ENCODE results near the gene ARGLU1. TPM values are rescaled to one million over a fixed set of nuclear protein-coding genes. Genes with fewer than 3 reads are reported as not detected.

The ARGLU1 gene
- total RNA-seq, 1 donor from 2014 or later, result 149 TPM

DNA sequence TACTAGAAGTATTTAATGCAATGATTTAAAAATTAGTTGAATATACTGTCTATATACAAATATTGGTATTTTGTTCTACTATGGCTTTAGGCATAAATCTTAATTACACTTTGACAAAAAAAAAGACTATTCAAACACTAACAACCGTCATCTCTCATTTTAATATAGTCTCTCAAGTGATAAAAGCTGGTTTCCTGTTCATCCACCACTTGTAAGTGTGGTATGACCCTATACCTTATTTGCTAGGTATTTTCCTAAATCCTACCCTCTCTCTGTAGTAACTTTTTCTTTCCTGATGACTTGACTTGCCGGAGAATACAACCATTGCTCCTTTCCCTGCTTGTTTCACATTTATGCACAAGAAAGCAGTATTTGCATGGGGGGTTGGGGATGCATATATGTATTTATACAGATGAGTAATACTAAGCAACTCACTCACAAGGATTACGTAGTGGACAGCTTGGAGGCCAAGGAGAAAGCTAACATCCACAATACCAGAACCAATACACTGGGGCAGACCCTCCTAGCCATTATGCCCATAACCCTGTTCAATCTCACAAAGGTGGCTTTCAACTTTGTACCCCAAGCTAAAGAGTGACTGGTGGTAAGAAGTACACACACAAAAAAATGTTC, 19.8 kb downstream of the ARGLU1 start:
- no peak for DNase-seq (ENCODE audit: low spot score, unreplicated experiment)
- Mint-ChIP-seq H3K4me1 (ENCODE audit: low read depth) (no peaks in the 10 kb centered on the region), H3K4me3 (ENCODE audit: low read depth) (no peak overlapping the region), H3K36me3 (ENCODE audit: insufficient read depth) (peaks cover 19% of the 10 kb centered on the region), H3K9me3 (ENCODE audit: low read depth) (no peaks in the 10 kb centered on the region), H3K27me3 (no peaks in the 10 kb centered on the region), H3K27ac (no peak overlapping the region)
- TF ChIP-seq, protein P1, sequence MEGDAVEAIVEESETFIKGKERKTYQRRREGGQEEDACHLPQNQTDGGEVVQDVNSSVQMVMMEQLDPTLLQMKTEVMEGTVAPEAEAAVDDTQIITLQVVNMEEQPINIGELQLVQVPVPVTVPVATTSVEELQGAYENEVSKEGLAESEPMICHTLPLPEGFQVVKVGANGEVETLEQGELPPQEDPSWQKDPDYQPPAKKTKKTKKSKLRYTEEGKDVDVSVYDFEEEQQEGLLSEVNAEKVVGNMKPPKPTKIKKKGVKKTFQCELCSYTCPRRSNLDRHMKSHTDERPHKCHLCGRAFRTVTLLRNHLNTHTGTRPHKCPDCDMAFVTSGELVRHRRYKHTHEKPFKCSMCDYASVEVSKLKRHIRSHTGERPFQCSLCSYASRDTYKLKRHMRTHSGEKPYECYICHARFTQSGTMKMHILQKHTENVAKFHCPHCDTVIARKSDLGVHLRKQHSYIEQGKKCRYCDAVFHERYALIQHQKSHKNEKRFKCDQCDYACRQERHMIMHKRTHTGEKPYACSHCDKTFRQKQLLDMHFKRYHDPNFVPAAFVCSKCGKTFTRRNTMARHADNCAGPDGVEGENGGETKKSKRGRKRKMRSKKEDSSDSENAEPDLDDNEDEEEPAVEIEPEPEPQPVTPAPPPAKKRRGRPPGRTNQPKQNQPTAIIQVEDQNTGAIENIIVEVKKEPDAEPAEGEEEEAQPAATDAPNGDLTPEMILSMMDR (IDR thresholded peaks at IDR 0.05; ENCODE audit: unreplicated experiment), result no peak

DNA sequence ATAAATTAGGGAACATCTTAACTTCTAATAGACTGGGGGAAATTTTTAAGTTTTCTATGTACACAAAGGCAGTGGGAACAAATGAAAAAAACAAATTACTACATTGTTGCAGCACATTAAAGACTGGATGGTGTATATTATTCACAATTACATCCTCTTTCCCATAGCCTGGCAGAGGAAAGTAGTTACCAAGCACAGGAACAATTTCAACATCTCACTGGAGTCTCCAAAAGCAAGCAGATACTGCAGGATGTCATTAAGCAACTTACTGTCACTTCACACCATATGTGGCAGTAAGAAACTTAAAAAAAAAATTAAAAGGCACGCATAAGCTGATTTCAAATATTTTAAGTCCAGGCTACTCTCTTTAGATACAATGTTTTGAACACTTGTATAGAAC, 26.1 kb downstream of the ARGLU1 start:
- no peaks in the 10 kb centered on the region for H3K27me3 Mint-ChIP-seq

DNA sequence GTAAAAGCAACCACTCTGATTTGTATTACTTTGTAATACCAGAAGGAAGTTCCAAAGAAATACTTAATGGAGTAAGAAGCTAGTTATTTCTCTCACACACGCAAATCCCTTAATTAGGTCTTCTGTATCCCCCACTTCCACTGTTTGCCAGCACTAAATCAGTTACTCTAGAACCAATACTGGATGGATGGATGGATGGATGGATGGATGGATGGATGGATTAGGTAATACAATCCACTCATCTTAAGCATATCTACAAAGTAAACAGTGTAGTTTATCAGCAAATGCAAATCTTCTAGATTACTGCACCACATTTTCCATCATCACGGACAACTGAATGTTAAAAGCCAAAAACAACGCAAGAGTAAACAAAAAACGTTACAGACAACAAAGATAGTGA, 27.3 kb downstream of the ARGLU1 start:
- H3K27ac Mint-ChIP-seq, result no peak overlapping the region
- no peak overlapping the region for H3K4me3 Mint-ChIP-seq (ENCODE audit: low read depth)
- TF ChIP-seq, protein P1 (IDR thresholded peaks at IDR 0.05; ENCODE audit: unreplicated experiment), result no peak
- no peaks in the 10 kb centered on the region for H3K9me3 Mint-ChIP-seq (ENCODE audit: low read depth)
- H3K36me3 Mint-ChIP-seq (ENCODE audit: insufficient read depth), result peaks cover 7% of the 10 kb centered on the region
- H3K27me3 Mint-ChIP-seq, result no peaks in the 10 kb centered on the region
- peaks cover 3% of the 10 kb centered on the region for H3K4me1 Mint-ChIP-seq (ENCODE audit: low read depth)
- no peak for DNase-seq (ENCODE audit: low spot score, unreplicated experiment)

More for the DNA sequence above, 26.1 kb downstream of the ARGLU1 start:
- Mint-ChIP-seq H3K9me3 (ENCODE audit: low read depth) (no peaks in the 10 kb centered on the region), H3K27ac (no peak overlapping the region), H3K36me3 (ENCODE audit: insufficient read depth) (peaks cover 7% of the 10 kb centered on the region), H3K4me1 (ENCODE audit: low read depth) (no peaks in the 10 kb centered on the region), H3K4me3 (ENCODE audit: low read depth) (no peak overlapping the region)
- TF ChIP-seq, protein P1 (IDR thresholded peaks at IDR 0.05; ENCODE audit: unreplicated experiment), result no peak
- DNase-seq (ENCODE audit: low spot score, unreplicated experiment), result no peak

DNA sequence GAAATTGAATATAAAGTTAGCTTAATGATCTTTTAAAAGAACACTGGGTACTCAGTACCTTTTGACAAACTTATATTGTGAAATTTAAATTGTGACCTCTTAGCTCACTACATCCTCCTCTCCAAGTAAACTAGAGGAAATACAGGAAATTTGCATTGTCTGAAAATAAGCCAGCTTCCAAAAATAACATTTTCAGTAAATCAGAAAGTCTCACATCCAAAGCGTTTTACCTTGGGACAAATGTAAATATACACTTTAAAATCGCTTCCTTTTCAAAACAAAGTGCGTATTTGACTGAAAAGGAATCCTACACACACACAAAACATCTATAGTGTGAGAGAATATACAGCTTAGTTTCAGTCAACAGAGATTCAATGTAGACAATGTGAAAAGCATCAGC, 30.4 kb downstream of the ARGLU1 start:
- Mint-ChIP-seq H3K4me3 (ENCODE audit: low read depth) (no peak overlapping the region), H3K9me3 (ENCODE audit: low read depth) (no peaks in the 10 kb centered on the region), H3K4me1 (ENCODE audit: low read depth) (peaks cover 10% of the 10 kb centered on the region), H3K36me3 (ENCODE audit: insufficient read depth) (peaks cover 6% of the 10 kb centered on the region), H3K27me3 (no peaks in the 10 kb centered on the region), H3K27ac (peak overlapping the region; percentile 37)
- TF ChIP-seq, protein P1 (IDR thresholded peaks at IDR 0.05; ENCODE audit: unreplicated experiment), result no peak
- no peak for DNase-seq (ENCODE audit: low spot score, unreplicated experiment)

DNA sequence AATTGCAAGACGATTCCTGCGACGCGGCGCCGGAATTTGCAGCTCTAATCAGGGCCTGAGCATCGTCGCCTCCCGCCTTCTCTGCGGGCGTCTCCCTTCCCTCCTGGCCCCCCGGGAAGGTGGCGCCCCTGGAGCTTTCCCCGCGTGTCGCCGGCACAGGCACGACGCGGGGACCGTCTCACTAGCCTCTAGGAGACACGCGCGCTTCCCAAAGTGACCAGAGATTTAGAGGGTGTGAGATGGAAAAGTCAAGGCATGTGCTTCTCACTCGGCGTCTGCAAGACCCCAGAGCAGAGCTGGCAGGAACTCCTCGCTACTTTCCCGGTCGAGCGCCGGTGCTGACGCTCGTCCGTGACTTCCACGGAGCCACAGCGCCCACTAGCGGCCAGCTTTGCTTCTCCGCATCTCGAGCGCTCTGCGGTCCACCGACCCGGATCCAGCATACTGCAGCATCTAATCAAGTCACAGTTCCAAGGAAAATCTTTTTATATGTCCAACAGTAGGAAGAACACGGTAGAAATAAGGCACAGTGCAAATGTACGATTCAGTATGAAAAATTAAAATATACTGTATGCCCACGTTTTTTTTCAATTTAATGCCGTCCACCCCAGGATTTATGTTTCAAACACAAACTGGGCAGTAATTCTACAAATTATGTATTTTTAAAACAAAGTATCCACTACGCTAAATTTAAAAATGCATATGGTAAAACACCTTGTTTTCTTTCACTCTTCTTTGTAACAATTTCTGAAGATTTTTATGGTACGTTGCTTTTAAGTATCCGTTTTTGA, 31.5 kb downstream of the ARGLU1 start:
- Mint-ChIP-seq H3K4me3 (ENCODE audit: low read depth) (peak overlapping the region; percentile 84), H3K27ac (peak overlapping the region; percentile 91), H3K27me3 (no peaks in the 10 kb centered on the region), H3K9me3 (ENCODE audit: low read depth) (no peaks in the 10 kb centered on the region), H3K4me1 (ENCODE audit: low read depth) (peaks cover 19% of the 10 kb centered on the region), H3K36me3 (ENCODE audit: insufficient read depth) (peaks cover 6% of the 10 kb centered on the region)
- TF ChIP-seq, protein P1 (IDR thresholded peaks at IDR 0.05; ENCODE audit: unreplicated experiment), result peak; percentile 95
- DNase-seq (ENCODE audit: low spot score, unreplicated experiment), result peak; percentile 86

Data from progenitor cell of endocrine pancreas (in vitro differentiated cells).